ENCODE data around the gene ZNF827.
A peak's percentile ranks its signal among the peaks of the same experiment; 100 is the strongest.

Gene ZNF827

GRCh38 chr4:145870155-145871020, 68.2 kb downstream of the ZNF827 start:
- TF ChIP-seq, protein P1, sequence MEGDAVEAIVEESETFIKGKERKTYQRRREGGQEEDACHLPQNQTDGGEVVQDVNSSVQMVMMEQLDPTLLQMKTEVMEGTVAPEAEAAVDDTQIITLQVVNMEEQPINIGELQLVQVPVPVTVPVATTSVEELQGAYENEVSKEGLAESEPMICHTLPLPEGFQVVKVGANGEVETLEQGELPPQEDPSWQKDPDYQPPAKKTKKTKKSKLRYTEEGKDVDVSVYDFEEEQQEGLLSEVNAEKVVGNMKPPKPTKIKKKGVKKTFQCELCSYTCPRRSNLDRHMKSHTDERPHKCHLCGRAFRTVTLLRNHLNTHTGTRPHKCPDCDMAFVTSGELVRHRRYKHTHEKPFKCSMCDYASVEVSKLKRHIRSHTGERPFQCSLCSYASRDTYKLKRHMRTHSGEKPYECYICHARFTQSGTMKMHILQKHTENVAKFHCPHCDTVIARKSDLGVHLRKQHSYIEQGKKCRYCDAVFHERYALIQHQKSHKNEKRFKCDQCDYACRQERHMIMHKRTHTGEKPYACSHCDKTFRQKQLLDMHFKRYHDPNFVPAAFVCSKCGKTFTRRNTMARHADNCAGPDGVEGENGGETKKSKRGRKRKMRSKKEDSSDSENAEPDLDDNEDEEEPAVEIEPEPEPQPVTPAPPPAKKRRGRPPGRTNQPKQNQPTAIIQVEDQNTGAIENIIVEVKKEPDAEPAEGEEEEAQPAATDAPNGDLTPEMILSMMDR (IDR thresholded peaks at IDR 0.05; ENCODE audit: poor library complexity, severe bottlenecking) = no peak
- Histone ChIP-seq H3K27ac (ENCODE audit: poor library complexity, severe bottlenecking) (no peak overlapping the region), H3K27me3 (ENCODE audit: insufficient read depth, poor library complexity, severe bottlenecking) (no peaks in the 10 kb centered on the region), H3K4me1 (ENCODE audit: insufficient read depth, poor library complexity, severe bottlenecking) (no peaks in the 10 kb centered on the region), H3K36me3 (ENCODE audit: low read depth) (no peaks in the 10 kb centered on the region), H3K4me3 (ENCODE audit: severe bottlenecking) (no peak overlapping the region), H3K9me3 (ENCODE audit: severe bottlenecking) (no peaks in the 10 kb centered on the region)
- DNase-seq (ENCODE audit: low spot score) (no peak), ATAC-seq (ENCODE audit: low read depth) (peak; percentile 40; the same call in 1 of the 3 replicates)

GRCh38 chr4:145868637-145869409, 69.8 kb downstream of the ZNF827 start:
- DNase-seq (ENCODE audit: low spot score) = no peak
- H3K9me3 ChIP-seq (ENCODE audit: severe bottlenecking) = no peaks in the 10 kb centered on the region
- no peaks in the 10 kb centered on the region for H3K36me3 ChIP-seq (ENCODE audit: low read depth)
- no peak overlapping the region for H3K4me3 ChIP-seq (ENCODE audit: severe bottlenecking)
- H3K27me3 ChIP-seq (ENCODE audit: insufficient read depth, poor library complexity, severe bottlenecking) = no peaks in the 10 kb centered on the region
- TF ChIP-seq, protein P1 (IDR thresholded peaks at IDR 0.05; ENCODE audit: poor library complexity, severe bottlenecking) = peak; percentile 27
- no peak for ATAC-seq (ENCODE audit: low read depth)
- no peak overlapping the region for H3K27ac ChIP-seq (ENCODE audit: poor library complexity, severe bottlenecking)
- H3K4me1 ChIP-seq (ENCODE audit: insufficient read depth, poor library complexity, severe bottlenecking) = no peaks in the 10 kb centered on the region

DNA sequence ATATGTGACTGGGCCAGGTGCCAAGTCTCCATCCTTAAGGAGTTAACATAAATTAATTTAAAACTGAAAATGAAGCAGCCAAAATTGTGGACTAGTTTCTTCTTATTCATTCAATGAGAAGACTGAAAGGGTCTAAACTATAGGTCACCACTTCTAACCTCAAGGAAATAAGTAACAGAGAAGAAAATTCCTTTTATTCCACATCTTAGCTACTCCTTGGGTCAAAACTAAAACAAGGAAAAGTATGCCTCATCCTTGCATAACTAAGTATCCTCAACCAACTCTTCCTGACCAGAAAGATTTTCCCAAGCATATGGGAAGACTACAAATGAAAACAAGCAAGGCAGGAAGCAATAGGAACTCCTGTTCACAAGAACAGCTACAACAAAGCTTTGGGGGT, 71.2 kb downstream of the ZNF827 start:
- DNase-seq (ENCODE audit: low spot score) = no peak
- Histone ChIP-seq H3K27me3 (ENCODE audit: insufficient read depth, poor library complexity, severe bottlenecking) (no peaks in the 10 kb centered on the region), H3K9me3 (ENCODE audit: severe bottlenecking) (no peaks in the 10 kb centered on the region), H3K4me3 (ENCODE audit: severe bottlenecking) (no peak overlapping the region), H3K27ac (ENCODE audit: poor library complexity, severe bottlenecking) (no peak overlapping the region), H3K4me1 (ENCODE audit: insufficient read depth, poor library complexity, severe bottlenecking) (no peaks in the 10 kb centered on the region), H3K36me3 (ENCODE audit: low read depth) (no peaks in the 10 kb centered on the region)
- no peak for ATAC-seq (ENCODE audit: low read depth)
- TF ChIP-seq, protein P1 (IDR thresholded peaks at IDR 0.05; ENCODE audit: poor library complexity, severe bottlenecking) = no peak

DNA sequence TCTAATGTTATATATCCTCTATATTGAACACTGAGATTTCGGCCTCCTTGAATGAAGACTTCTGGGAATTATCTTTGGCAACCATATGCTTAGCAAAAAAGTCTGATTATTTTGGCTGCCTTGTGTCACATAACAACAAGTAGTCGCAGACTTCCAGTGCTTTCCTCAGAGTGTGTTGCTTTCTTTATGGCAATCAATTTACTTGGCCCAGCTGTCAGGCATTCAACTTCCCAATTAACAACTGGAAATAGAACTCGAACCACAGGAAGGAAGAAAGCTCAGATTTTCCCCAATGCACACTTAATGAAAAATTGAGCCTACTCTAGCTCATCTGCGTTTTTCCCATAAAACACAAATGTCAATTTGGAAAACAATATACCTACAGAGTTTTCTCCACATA, 71.6 kb downstream of the ZNF827 start:
- Histone ChIP-seq H3K9me3 (ENCODE audit: severe bottlenecking) (no peaks in the 10 kb centered on the region), H3K27ac (ENCODE audit: poor library complexity, severe bottlenecking) (no peak overlapping the region), H3K4me1 (ENCODE audit: insufficient read depth, poor library complexity, severe bottlenecking) (no peaks in the 10 kb centered on the region), H3K4me3 (ENCODE audit: severe bottlenecking) (no peak overlapping the region), H3K27me3 (ENCODE audit: insufficient read depth, poor library complexity, severe bottlenecking) (no peaks in the 10 kb centered on the region), H3K36me3 (ENCODE audit: low read depth) (no peaks in the 10 kb centered on the region)
- TF ChIP-seq, protein P1 (IDR thresholded peaks at IDR 0.05; ENCODE audit: poor library complexity, severe bottlenecking) = no peak
- DNase-seq (ENCODE audit: low spot score) (no peak), ATAC-seq (ENCODE audit: low read depth) (no peak)

Data from RWPE2 (cell line).